Measurements from ENCODE around the gene PKMYT1. TPM values are rescaled to one million over a fixed set of nuclear protein-coding genes. Genes with fewer than 3 reads are reported as not detected.

Gene PKMYT1
- total RNA-seq, 2 donors from 2014 or later: 0.97 to 2.9 TPM

GRCh38 chr16:3004781-3005284, 24.6 kb upstream of the PKMYT1 start:
- DNase-seq (no peak), ATAC-seq (no peak)
- intact Hi-C loops (cut with DNase I): no loop called here

GRCh38 chr16:3004319-3004718, 24.1 kb upstream of the PKMYT1 start:
- ATAC-seq: no peak
- no peak for DNase-seq
- intact Hi-C loops (cut with DNase I): no loop called here

DNA sequence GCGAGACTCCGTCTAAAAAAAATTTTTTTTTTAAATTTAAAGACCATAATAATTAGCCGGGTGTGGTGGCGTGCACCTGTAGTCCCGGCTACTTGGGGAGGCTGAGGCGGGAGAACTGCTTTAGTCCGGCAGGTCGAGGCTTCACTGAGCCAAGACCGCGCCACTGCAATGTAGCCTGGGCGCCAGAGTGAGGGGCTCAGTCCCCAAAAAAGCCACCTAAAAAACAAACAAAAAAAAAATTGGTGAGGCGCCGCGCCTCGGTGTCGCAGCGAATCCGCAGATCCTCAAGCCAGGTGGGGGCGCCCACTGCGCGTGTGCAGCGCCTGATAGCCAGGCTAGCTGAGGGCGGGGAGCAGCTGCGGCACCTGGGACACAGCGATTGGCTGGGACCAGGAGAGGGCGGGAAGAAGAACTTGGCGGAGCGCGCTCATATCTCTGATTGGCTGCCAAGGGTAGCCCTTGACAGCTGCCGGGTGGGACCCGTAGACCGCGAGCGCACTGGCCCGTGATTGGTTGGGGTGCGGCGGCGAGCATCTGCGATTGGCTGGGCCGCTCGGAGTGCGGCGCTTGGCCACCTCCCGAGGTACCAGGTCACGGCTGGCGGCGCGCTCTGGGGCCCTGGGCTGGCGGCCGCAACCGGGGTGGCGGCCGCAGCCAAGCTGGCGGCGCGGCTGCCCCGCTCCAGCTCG, 23.5 kb upstream of the PKMYT1 start:
- ATAC-seq (peak; percentile 99), DNase-seq (peak; percentile 97)
- intact Hi-C loops (cut with DNase I): no loop called here

GRCh38 chr16:3001316-3001715, 21.1 kb upstream of the PKMYT1 start:
- intact Hi-C loops (cut with DNase I): no loop called here
- DNase-seq (no peak), ATAC-seq (no peak)

DNA sequence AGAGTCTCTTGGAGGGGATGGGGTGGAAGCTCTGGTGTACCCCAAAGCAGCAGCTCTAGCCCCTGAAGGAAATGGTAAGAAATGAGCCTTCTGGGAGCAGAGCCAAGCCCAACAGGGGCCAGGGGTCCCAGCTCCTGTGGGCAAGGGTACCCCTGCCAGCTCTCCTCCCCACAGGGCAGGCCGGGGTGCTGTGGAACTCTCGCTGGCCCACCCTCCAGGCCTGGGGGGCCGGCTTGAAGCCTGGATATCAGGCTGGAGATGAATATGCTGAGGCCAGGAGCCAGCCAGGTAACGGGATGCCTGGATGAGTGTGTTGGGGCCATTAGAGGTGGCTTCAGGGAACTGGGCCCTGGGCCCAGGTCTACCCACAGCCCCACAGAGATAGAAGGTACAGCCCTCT, 20.3 kb upstream of the PKMYT1 start:
- intact Hi-C loops (cut with DNase I): no loop called here
- ATAC-seq (no peak), DNase-seq (no peak)

DNA sequence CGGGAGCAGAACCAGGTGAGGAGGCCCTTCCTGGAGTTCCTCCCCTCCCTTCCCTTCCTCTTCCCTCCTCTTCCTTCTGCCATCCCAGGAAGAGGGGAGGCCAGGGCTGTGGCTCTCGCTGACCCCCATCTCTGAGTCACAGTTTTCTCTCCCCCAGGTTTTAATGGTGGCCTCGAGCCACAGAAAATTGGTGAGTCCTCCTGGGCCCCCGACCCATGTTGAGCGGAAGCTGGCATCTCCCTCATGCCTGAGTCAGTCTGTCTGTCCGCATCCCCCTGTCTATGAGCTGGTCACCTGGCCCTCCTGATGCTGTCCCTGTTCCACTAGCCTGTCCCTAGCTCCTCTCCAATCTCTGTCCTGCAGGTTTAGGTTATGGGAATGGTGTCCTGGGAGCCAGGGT, 19.7 kb upstream of the PKMYT1 start:
- no peak for ATAC-seq
- no peak for DNase-seq
- intact Hi-C loops (cut with DNase I): no loop called here

- no peak for ATAC-seq
- intact Hi-C loops (cut with DNase I): no loop called here
- DNase-seq: no peak
Observed at GRCh38 chr16:2996298-2996697, 16.1 kb upstream of the PKMYT1 start.

GRCh38 chr16:2992383-2993081, 12.3 kb upstream of the PKMYT1 start:
- ATAC-seq: peak in 1 of 2 donors; percentile 56
- no peak for DNase-seq
- intact Hi-C loops (cut with DNase I): no loop called here

DNA sequence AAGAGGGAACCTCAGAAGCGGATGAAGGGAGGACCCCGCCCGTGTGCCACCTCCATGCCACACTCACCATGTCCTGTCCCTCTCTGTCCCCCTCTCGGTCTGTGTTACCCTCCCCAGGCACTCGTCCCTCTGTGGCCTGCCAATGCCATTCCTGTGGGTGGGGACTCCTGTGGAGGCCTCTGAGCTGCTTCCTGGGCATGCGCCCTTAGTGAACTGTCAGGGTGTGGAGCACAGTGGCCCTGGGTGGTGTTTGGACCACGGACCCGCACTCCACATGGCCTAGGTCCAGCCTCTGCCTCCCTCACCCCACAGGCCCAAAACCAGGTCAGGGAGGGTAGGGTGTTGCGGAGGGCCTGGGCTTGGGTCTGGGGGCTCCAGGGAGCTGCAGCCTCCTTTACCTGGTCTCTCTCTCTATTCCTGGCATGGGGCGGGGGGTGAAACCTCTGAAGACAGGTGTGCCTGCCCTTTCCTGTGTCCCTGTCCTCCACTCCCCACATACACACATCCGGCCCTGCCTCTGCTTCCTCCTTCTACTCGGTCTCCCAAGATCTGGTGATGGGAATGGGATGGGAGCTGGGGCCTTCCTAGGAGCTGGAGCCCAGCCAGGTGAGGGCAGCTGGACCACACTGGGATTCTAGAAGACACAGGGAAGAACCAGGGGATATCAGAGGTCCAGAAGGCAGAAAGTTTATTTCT, 11.5 kb upstream of the PKMYT1 start:
- no peak for ATAC-seq
- intact Hi-C loops (cut with DNase I): no loop called here
- DNase-seq: no peak

DNA sequence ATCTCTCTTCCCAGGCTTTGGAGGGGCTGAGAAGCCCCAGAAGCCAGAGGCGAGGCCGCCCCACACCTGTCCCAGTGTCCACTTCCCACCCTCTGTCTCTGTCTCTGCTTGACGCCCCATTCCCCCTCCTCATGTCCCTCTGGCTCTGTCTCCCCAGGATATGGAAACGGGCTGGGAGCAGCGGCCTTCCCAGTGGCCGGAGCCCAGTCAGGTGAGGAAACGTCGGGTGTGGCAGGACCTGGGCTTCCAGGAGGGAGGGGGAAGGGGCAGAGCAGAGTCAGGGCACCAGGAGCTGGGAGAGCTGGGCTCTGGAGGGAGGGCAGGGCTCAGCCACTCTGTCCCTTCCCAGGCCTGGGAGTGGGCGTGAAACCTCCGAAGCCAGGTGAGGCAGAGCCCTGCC, 10.6 kb upstream of the PKMYT1 start:
- DNase-seq (no peak), ATAC-seq (no peak)
- intact Hi-C loops (cut with DNase I): no loop called here

GRCh38 chr16:2988590-2989099, 8.4 kb upstream of the PKMYT1 start:
- intact Hi-C loops (cut with DNase I): no loop called here

DNA sequence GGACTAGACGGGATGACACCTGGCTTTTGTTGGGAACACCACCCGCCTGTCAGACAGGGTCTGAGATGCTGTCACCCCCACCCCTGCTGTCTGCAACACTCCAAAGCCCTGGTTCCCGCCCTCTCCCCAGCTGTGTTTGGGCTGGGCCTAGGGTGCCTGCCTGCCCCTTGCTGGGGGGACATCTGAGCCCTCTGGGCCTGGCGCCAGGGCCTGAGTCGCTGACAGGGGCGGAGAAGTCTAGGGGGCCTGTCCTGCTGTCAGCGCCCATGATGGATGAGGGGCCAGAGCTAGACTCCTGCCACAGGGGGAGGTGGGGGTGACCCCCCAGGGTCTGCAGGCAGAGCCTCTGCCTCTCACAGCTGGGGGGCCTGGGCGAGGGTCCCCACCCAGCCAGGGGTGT, 7.6 kb upstream of the PKMYT1 start:
- intact Hi-C loops (cut with DNase I): no loop called here
- ATAC-seq: no peak
- no peak for DNase-seq

More at GRCh38 chr16:2988590-2989099, 8.4 kb upstream of the PKMYT1 start:
- ATAC-seq: no peak
- DNase-seq: no peak

DNA sequence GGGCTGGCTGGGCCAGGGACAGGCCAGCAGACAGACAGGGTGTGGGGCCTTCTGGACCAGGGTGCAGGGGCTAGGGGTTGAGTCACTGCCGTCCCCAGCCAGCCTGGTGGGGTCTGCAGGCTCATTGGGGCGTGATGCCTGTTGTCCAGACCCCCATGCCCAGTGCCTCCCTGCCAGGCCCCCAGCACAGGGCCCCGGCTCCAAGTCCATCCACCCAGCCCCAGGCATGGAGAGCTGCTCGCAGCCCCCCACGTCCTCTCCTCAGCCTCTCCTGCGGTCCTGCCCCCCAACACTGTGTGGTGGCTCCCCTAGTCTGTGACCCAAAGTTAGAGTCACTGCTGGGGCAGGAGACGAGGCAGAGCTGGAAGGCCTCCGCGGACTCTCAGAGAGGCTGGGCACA, 7.0 kb upstream of the PKMYT1 start:
- intact Hi-C loops (cut with DNase I): no loop called here
- ATAC-seq (no peak), DNase-seq (no peak)

- intact Hi-C loops (cut with DNase I): no loop called here
- ATAC-seq (no peak), DNase-seq (no peak)
Observed at GRCh38 chr16:2986623-2987188, 6.5 kb upstream of the PKMYT1 start.

- peak; percentile 40 for DNase-seq
- peak; percentile 64 to 81 for ATAC-seq
- intact Hi-C loops (cut with DNase I): no loop called here
Observed at GRCh38 chr16:2985893-2986355, 5.7 kb upstream of the PKMYT1 start.

GRCh38 chr16:2985462-2985861, 5.2 kb upstream of the PKMYT1 start:
- DNase-seq (peak; percentile 47), ATAC-seq (peak; percentile 30 to 63)
- intact Hi-C loops (cut with DNase I): no loop called here

GRCh38 chr16:2983706-2984136, 3.5 kb upstream of the PKMYT1 start:
- DNase-seq: peak; percentile 85
- peak; percentile 33 to 48 for ATAC-seq

GRCh38 chr16:2982402-2982801, 2.2 kb upstream of the PKMYT1 start:
- ATAC-seq (no peak), DNase-seq (no peak)
- intact Hi-C loops (cut with DNase I): no loop called here

More at GRCh38 chr16:2983706-2984136, 3.5 kb upstream of the PKMYT1 start:
- intact Hi-C loops (cut with DNase I): no loop called here

- intact Hi-C loops (cut with DNase I): no loop called here
- DNase-seq (no peak), ATAC-seq (no peak)
Observed at GRCh38 chr16:2981899-2982250, 1.6 kb upstream of the PKMYT1 start.
